Stimulated activated CD4-positive, alpha-beta T cell treated with anti-CD3 and anti-CD28 coated beads, Interleukin-1b, Interleukin-23, amount 100 ng/mL, for 4 hours (primary cell): ENCODE results near the gene ATP10A.

Experiments
- DNase-seq, 2 donors: peaks; one replicate each; pipeline ENCODE4 v3.0.0-alpha.2; 2020; ENCODE audit warnings: low read depth in 2 of 2

Gene ATP10A

DNA sequence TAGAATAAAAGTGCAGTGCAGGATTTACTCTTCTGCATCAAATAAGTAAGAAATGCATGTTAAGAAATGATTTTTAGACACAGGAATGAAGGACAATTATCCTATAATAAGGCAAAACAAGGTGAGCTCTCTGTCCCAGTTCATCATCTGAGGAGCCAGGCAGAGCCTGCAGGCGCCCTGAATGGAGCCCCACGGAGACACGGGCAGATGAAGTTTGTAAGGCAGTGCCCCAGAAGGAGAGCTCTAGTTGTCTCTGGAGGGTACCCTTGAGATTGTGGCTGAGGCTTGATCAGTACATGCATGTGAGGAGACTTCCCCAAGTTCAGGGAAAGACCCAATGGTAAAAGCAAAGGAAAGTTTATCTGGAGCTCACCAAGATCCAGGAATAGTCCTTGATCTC lies 50.3 kb downstream of the ATP10A start:
- DNase-seq, result no peak

GRCh38 chr15:25812073-25812472 lies 51.1 kb downstream of the ATP10A start:
- no peak for DNase-seq

DNA sequence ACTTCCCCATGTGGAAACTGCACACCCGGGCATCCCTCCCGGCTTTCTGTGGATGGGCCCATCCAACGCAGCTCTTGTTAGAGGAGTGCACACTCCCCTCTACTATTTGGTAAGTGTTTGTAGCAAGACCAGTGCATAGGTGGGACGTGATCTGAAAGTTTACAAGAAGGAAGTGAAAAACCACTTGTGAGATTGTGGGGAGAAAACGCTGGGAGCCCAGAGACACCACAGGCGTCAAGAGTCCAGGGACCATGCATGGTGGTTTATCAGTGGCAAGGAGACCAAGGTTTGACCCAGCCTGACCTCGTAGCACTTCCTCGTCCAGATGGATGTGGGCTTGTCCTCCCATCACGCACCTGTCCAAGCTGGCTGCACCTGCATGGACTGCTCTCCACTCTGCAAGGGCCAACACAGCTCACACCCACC lies 51.6 kb downstream of the ATP10A start:
- DNase-seq, result no peak

DNA sequence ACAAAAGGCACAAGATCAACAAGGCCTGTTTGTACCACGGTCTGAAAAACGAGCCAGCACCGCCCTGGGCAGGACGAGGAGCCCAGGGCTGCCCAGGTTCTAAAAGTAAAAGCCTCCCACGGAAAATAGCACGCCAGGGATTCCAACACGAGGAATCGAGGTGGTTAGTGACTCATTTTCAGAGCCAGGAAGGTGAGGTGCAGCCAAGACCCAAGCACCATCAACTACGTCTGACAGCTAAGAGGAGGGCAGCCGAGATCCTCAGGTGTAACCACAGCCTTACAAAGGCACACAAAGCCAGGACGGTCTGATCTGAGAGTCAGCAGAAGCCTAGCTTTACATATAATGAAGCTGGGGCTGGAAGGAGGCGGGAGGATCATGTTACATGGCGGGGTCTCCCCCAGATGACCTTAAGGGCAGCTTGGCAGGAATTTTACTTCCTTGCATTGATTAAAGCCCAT lies 52.5 kb downstream of the ATP10A start:
- DNase-seq, result peak in 1 of 2 donors; percentile 21

DNA sequence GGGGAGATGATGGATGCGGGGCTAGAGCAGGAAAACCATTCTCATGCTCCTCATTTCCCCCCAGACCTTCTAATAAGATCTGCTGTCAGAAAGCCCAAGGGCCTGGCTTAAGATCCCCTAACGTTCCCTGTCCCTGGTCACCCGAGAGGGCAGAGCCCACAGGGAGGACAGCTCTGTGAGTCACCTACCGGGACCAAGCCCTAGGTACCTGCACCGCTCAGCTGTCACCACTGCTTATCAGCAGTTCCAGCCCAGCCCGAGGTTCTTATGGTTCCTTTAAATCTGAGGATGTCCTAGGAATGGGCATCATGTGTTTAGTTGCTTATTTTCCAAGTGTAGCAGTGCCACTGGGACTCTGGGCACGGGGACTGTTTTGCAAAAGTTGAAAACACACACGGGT lies 53.0 kb downstream of the ATP10A start:
- no peak for DNase-seq

- no peak for DNase-seq
Measured at GRCh38 chr15:25807063-25807462, 56.1 kb downstream of the ATP10A start.

GRCh38 chr15:25805031-25805430 lies 58.1 kb downstream of the ATP10A start:
- DNase-seq, result no peak

- DNase-seq, result no peak
Measured at GRCh38 chr15:25804451-25804850, 58.7 kb downstream of the ATP10A start.

- DNase-seq, result no peak
Measured at GRCh38 chr15:25803541-25803940, 59.6 kb downstream of the ATP10A start.

GRCh38 chr15:25803036-25803435 lies 60.1 kb downstream of the ATP10A start:
- DNase-seq, result no peak

- no peak for DNase-seq
Measured at GRCh38 chr15:25802285-25802830, 60.8 kb downstream of the ATP10A start.

DNA sequence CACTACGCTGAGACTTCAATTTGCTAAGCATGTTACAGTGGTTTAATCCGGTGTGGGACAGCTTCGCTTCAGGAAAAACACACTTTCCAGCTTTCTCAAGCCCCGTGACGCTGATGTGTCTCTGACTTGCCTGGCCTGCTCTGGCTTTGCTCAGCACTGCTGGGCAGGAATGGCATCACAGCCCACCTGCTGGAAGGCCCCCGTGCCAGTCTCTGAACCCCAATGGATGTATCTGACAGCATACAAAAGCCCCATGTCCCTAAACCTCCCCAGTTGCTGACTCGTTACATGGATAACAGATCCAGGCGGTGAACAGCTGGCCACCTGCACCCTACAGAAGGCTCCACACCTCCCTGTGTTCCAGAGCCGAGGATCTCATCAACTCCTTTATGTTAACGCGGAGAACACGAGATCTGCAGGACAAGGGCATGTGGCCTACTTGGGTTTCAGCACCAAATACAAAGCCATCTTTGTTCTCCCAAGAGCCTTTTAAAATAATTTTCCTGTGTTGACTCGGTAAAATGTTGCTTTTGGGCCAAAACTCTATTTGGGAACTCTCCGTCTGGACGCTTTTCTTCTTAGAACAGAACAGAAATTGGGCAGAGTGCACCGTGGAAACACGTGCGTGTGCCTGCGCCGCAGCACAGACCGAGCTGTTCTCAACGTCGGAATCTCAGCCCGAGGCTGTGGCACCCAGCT lies 61.4 kb downstream of the ATP10A start:
- no peak for DNase-seq

GRCh38 chr15:25800761-25801515 lies 62.2 kb downstream of the ATP10A start:
- DNase-seq, result no peak

DNA sequence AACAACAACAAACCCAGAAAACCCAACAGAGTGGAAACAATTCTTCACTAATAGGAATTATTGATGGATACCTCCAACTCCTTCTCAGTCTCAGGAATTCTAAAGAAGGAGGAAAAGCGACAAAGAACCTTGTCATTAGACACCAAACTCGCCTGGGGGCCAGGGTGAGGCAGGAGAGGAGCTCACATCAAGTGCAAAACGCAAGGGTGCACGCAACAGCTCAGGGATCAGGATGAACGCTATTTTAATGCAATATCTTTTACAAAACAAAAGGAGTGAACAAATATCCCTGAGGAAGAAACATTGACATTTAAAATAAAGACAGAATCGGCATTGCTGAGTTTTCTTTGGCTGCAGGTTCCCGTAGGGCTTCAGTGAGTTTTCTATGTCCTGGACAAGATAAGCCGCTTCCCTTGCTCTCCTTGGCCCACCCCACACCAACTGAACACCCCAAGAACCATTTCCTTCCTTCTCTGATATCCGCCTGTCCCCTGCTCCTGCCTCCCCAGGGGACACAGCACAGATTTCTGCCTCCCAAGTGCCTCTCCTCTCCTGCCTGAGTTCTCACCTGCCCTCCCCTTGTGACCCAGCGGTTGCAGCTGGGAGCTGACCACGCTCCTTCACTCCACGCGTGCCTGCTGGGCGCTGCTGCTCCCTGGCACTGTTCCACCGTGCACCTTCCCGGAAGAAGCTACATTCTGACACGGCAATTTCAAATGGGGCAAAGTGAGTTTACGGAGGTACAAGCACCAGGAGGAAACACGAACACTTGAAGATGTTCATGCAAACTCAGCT lies 63.0 kb downstream of the ATP10A start:
- DNase-seq, result no peak

DNA sequence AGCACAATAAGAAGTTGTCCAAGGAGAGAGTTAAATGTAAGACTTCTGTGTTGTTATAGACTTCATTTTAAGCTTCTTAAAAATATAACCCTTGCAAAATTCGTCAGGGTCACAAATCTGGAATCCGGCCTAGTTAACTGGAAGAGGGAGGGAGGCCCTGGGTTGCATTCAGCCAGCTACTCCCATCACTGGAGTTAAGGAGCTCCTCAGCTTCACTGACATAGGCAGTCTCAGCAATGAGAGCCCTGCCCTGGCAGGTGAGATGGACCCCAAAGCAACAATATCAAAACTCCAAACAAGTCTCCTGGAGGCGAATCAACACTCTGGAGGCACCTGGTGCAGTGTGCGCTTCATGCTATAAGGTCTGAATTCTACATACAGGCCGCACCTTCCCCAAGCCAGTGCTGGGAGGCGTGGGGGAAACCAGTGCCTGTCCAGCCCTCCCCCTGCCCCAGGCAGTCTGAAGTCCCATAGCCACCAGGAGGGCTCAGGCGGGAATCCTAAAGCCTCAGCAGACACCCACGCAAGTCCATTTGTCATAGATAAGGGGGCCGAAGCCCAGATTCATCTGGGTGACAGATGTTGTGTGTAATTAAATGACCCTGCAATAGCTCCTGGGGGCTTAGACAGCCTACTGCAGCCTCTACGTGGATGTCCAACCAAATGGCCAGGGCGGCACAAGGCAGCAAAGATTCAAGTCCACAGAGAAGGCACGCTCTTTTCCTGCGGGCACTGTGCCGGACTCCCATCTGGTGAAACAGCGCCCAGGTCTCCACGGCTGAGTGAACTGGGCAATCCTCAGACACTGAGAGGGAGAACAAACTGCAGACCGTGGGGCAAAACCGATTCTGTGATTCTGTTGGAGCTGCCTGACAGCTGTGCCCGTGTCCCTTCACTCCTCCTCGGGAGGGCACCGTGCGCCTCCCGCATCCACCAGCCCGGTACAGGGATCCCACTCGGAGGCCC lies 64.9 kb downstream of the ATP10A start:
- no peak for DNase-seq

- no peak for DNase-seq
Measured at GRCh38 chr15:25797511-25797935, 65.6 kb downstream of the ATP10A start.

- DNase-seq, result no peak
Measured at GRCh38 chr15:25797035-25797434, 66.1 kb downstream of the ATP10A start.

- DNase-seq, result no peak
Measured at GRCh38 chr15:25796395-25796794, 66.7 kb downstream of the ATP10A start.

- DNase-seq, result no peak
Measured at GRCh38 chr15:25795712-25796111, 67.4 kb downstream of the ATP10A start.

DNA sequence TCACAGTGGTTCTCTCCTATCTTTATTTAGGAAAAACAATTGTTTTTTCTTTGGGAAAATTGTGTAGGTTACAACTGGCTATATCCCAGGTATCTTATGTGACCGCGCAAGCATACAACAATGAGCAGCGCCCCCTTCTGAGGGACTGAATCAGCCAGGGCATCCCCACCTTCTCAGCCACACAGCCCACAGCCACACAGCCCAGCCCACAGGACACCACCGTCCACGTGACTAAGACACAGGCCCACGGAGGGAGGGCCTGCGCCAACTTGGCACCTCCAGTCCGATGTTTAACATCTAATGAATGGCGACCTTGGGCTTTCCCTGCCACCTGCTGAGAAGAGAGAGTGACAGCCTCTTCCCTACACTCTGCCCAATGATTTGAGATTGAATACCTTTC lies 68.1 kb downstream of the ATP10A start:
- no peak for DNase-seq
